ENCODE data around the gene SREBF1. TPM values are rescaled to one million over a fixed set of nuclear protein-coding genes. Genes with fewer than 3 reads are reported as not detected.

SREBF1 gene
- total RNA-seq, 1 donor from 2014 or later, result 187 TPM

- H3K4me1 Mint-ChIP-seq, result peaks cover 43% of the 10 kb centered on the region
- no peaks in the 10 kb centered on the region for H3K27me3 Mint-ChIP-seq (ENCODE audit: low read depth)
- no peak overlapping the region for H3K4me3 Mint-ChIP-seq
- peak in 1 of 2 experiments; percentile 58 for DNase-seq (ENCODE audit: low spot score in 2 of 2, unreplicated experiment in 2 of 2)
- TF ChIP-seq CTCF (IDR thresholded peaks at IDR 0.05; ENCODE audit: unreplicated experiment), result no peak
- H3K9me3 Mint-ChIP-seq, result no peaks in the 10 kb centered on the region
- no peaks in the 10 kb centered on the region for H3K36me3 Mint-ChIP-seq
- H3K27ac Mint-ChIP-seq, result peak overlapping the region; percentile 92
Observed at GRCh38 chr17:17778308-17779014, 58.3 kb downstream of the SREBF1 start.

- Mint-ChIP-seq H3K36me3 (no peaks in the 10 kb centered on the region), H3K4me3 (no peak overlapping the region), H3K27me3 (ENCODE audit: low read depth) (no peaks in the 10 kb centered on the region), H3K9me3 (no peaks in the 10 kb centered on the region), H3K27ac (no peak overlapping the region), H3K4me1 (peaks cover 51% of the 10 kb centered on the region)
- DNase-seq (ENCODE audit: low spot score in 2 of 2, unreplicated experiment in 2 of 2), result no peak
- no peak for TF ChIP-seq CTCF (IDR thresholded peaks at IDR 0.05; ENCODE audit: unreplicated experiment)
Observed at GRCh38 chr17:17776889-17777288, 59.9 kb downstream of the SREBF1 start.

GRCh38 chr17:17774009-17774881, 62.5 kb downstream of the SREBF1 start:
- Mint-ChIP-seq H3K27ac (peak overlapping the region; percentile 71), H3K4me1 (peaks cover 51% of the 10 kb centered on the region), H3K36me3 (no peaks in the 10 kb centered on the region), H3K4me3 (no peak overlapping the region), H3K27me3 (ENCODE audit: low read depth) (no peaks in the 10 kb centered on the region), H3K9me3 (no peaks in the 10 kb centered on the region)
- TF ChIP-seq CTCF (IDR thresholded peaks at IDR 0.05; ENCODE audit: unreplicated experiment), result no peak
- DNase-seq (ENCODE audit: low spot score in 2 of 2, unreplicated experiment in 2 of 2), result no peak

GRCh38 chr17:17772231-17772630, 64.6 kb downstream of the SREBF1 start:
- peaks cover 51% of the 10 kb centered on the region for H3K4me1 Mint-ChIP-seq
- H3K9me3 Mint-ChIP-seq, result no peaks in the 10 kb centered on the region
- H3K27ac Mint-ChIP-seq, result peak overlapping the region; percentile 50
- H3K27me3 Mint-ChIP-seq (ENCODE audit: low read depth), result no peaks in the 10 kb centered on the region
- no peak overlapping the region for H3K4me3 Mint-ChIP-seq
- no peaks in the 10 kb centered on the region for H3K36me3 Mint-ChIP-seq
- no peak for DNase-seq (ENCODE audit: low spot score in 2 of 2, unreplicated experiment in 2 of 2)
- TF ChIP-seq CTCF (IDR thresholded peaks at IDR 0.05; ENCODE audit: unreplicated experiment), result no peak

- no peak for DNase-seq (ENCODE audit: low spot score in 2 of 2, unreplicated experiment in 2 of 2)
- H3K9me3 Mint-ChIP-seq, result no peaks in the 10 kb centered on the region
- no peak overlapping the region for H3K4me3 Mint-ChIP-seq
- peak overlapping the region; percentile 51 for H3K27ac Mint-ChIP-seq
- H3K36me3 Mint-ChIP-seq, result no peaks in the 10 kb centered on the region
- no peaks in the 10 kb centered on the region for H3K27me3 Mint-ChIP-seq (ENCODE audit: low read depth)
- no peak for TF ChIP-seq CTCF (IDR thresholded peaks at IDR 0.05; ENCODE audit: unreplicated experiment)
- H3K4me1 Mint-ChIP-seq, result peaks cover 56% of the 10 kb centered on the region
Observed at GRCh38 chr17:17771498-17772201, 65.1 kb downstream of the SREBF1 start.
